Mesenchymal stem cell (in vitro differentiated cells and primary cell): ENCODE measurements around the gene SETX.

Experiments used
- DNase-seq: peaks from one replicate; pipeline ENCODE4 v3.0.0-alpha.2; 2013
- H2AFZ ChIP-seq: one replicate; pipeline ENCODE4 v1.6.1; 2013; ENCODE audit warnings: low read depth, mild to moderate bottlenecking, control low read depth, inconsistent platforms, low read length, moderate library complexity
- H2AK5ac ChIP-seq: 2 replicates; pipeline ENCODE4 v1.6.1; 2013; ENCODE audit warnings: low read length, moderate library complexity, mild to moderate bottlenecking, inconsistent platforms; ENCODE audit not compliant: severe bottlenecking
- H2BK120ac ChIP-seq: one replicate; pipeline ENCODE4 v1.6.1; 2013; ENCODE audit warnings: low read depth, mild to moderate bottlenecking, inconsistent platforms, low read length, moderate library complexity
- H2BK12ac ChIP-seq, 2 experiments: one replicate each; pipeline ENCODE4 v1.6.1; 2013; ENCODE audit warnings: inconsistent platforms in 2 of 2, low read length in 2 of 2, mild to moderate bottlenecking in 2 of 2, moderate library complexity in 2 of 2, control low read depth in 1 of 2
- H2BK15ac ChIP-seq: one replicate; pipeline ENCODE4 v1.6.1; 2013; ENCODE audit warnings: mild to moderate bottlenecking, low read depth, inconsistent platforms; ENCODE audit not compliant: poor library complexity, severe bottlenecking
- H2BK5ac ChIP-seq: 2 replicates; pipeline ENCODE4 v1.6.1; 2013; ENCODE audit warnings: low read depth, mild to moderate bottlenecking, low read length, control low read depth, inconsistent platforms; ENCODE audit not compliant: poor library complexity, severe bottlenecking
- H3K14ac ChIP-seq, 2 experiments: one replicate each; pipeline ENCODE4 v1.6.1; 2013; ENCODE audit warnings: inconsistent platforms in 2 of 2, low read length in 2 of 2, control low read depth in 1 of 2, mild to moderate bottlenecking in 1 of 2, moderate library complexity in 1 of 2
- H3K18ac ChIP-seq, 2 experiments: one replicate each; pipeline ENCODE4 v1.6.1; 2013; ENCODE audit warnings: inconsistent platforms in 2 of 2, low read length in 2 of 2, control low read depth in 1 of 2, low read depth in 1 of 2, mild to moderate bottlenecking in 1 of 2
- H3K23ac ChIP-seq, 2 experiments: one replicate each; pipeline ENCODE4 v1.6.1; 2013; ENCODE audit warnings: inconsistent platforms in 2 of 2, low read length in 2 of 2, mild to moderate bottlenecking in 2 of 2, moderate library complexity in 2 of 2, control low read depth in 1 of 2
- H3K27ac ChIP-seq: 2 replicates; pipeline ENCODE4 v1.5.1; 2013; ENCODE audit warnings: mild to moderate bottlenecking, moderate library complexity, low read length, control low read depth, inconsistent platforms; ENCODE audit not compliant: poor library complexity, severe bottlenecking
- H3K27me3 ChIP-seq, 2 experiments: 2 replicates each; pipeline versions ENCODE4 v1.6.1 to v1.7.0; 2013; ENCODE audit warnings: low read length in 2 of 2, mild to moderate bottlenecking in 2 of 2, moderate library complexity in 2 of 2, control low read depth in 1 of 2, inconsistent platforms in 1 of 2; ENCODE audit not compliant: control insufficient read depth in 1 of 2, insufficient read depth in 1 of 2
- H3K36me3 ChIP-seq, 2 experiments: 2 replicates each; pipeline versions ENCODE4 v1.6.1 to v1.7.0; 2013; ENCODE audit warnings: low read length in 2 of 2, control low read depth in 1 of 2, inconsistent platforms in 1 of 2, low read depth in 1 of 2, mild to moderate bottlenecking in 1 of 2; ENCODE audit not compliant: insufficient read depth in 2 of 2, control insufficient read depth in 1 of 2
- H3K4ac ChIP-seq, 2 experiments: one replicate each; pipeline ENCODE4 v1.6.1; 2013; ENCODE audit warnings: inconsistent platforms in 2 of 2, low read length in 2 of 2, mild to moderate bottlenecking in 2 of 2, moderate library complexity in 2 of 2, control low read depth in 1 of 2, low read depth in 1 of 2
- H3K4me1 ChIP-seq: 2 replicates; pipeline ENCODE4 v1.6.1; 2013; ENCODE audit warnings: low read depth, low read length, control low read depth; ENCODE audit not compliant: control insufficient read depth, insufficient read depth
- H3K4me2 ChIP-seq: 2 replicates; pipeline ENCODE4 v1.6.1; 2013; ENCODE audit warnings: low read length, mild to moderate bottlenecking, inconsistent platforms; ENCODE audit not compliant: poor library complexity, severe bottlenecking
- H3K4me3 ChIP-seq, 2 experiments: 2 replicates each; pipeline versions ENCODE4 v1.5.1 to v1.7.0; 2013; ENCODE audit warnings: low read length in 2 of 2, mild to moderate bottlenecking in 2 of 2, control low read depth in 1 of 2, low read depth in 1 of 2; ENCODE audit not compliant: insufficient read depth in 1 of 2
- H3K79me1 ChIP-seq: replicated peaks from 2 replicates; pipeline ENCODE4 v1.6.1; 2013; ENCODE audit warnings: mild to moderate bottlenecking, control low read depth, low read length, inconsistent platforms; ENCODE audit not compliant: poor library complexity, severe bottlenecking
- H3K9ac ChIP-seq: 2 replicates; pipeline ENCODE4 v1.7.0; 2013; ENCODE audit warnings: mild to moderate bottlenecking, low read length, moderate library complexity
- H3K9me3 ChIP-seq: 2 replicates; pipeline ENCODE4 v1.7.0; 2013; ENCODE audit warnings: mild to moderate bottlenecking, low read length; ENCODE audit not compliant: control insufficient read depth
- H4K8ac ChIP-seq: one replicate; pipeline ENCODE4 v1.6.1; 2013; ENCODE audit warnings: inconsistent platforms, mild to moderate bottlenecking, low read length, moderate library complexity
- H4K91ac ChIP-seq: one replicate; pipeline ENCODE4 v1.6.1; 2013; ENCODE audit warnings: mild to moderate bottlenecking, low read length, inconsistent platforms
- WGBS: methylation state at CpG from one replicate; pipeline ENCODE4 v1.1.7; 2013; ENCODE audit warnings: mixed read lengths; 5-methylcytosine and 5-hydroxymethylcytosine counted together

The SETX gene

GRCh38 chr9:132395560-132395959 is 40.8 kb upstream of the SETX start:
- Histone ChIP-seq H3K4me1 (no peaks in the 10 kb centered on the region), H2AFZ (no peak overlapping the region), H3K23ac (no peak overlapping the region), H3K9me3 (no peaks in the 10 kb centered on the region), H3K79me1 (peaks cover 5% of the 10 kb centered on the region), H3K4ac (no peak overlapping the region), H4K8ac (no peak overlapping the region), H2BK12ac (no peak overlapping the region), H3K18ac (no peak overlapping the region), H2BK5ac (no peak overlapping the region), H3K27me3 (no peaks in the 10 kb centered on the region), H3K14ac (no peak overlapping the region), H3K9ac (no peak overlapping the region), H2BK120ac (no peak overlapping the region), H4K91ac (no peak overlapping the region), H2BK15ac (no peak overlapping the region), H3K4me3 (no peak overlapping the region), H2AK5ac (no peak overlapping the region), H3K27ac (no peak overlapping the region), H3K4me2 (no peak overlapping the region), H3K36me3 (peaks cover 58 to 82% of the 10 kb centered on the region in 2 experiments)
- DNase-seq = no peak
- WGBS = 88% methylated on average over 10 of the region's 11 CpGs

- H4K91ac ChIP-seq = no peak overlapping the region
- no peak overlapping the region for H2BK15ac ChIP-seq
- no peak overlapping the region for H3K23ac ChIP-seq
- no peak overlapping the region for H2BK12ac ChIP-seq
- no peaks in the 10 kb centered on the region for H3K9me3 ChIP-seq
- H3K27ac ChIP-seq = no peak overlapping the region
- H3K14ac ChIP-seq = no peak overlapping the region
- WGBS = 95% methylated on average over 11 of the region's 11 CpGs
- no peak overlapping the region for H3K4ac ChIP-seq
- H3K4me1 ChIP-seq = no peaks in the 10 kb centered on the region
- H3K18ac ChIP-seq = no peak overlapping the region
- H2AFZ ChIP-seq = no peak overlapping the region
- DNase-seq = no peak
- no peak overlapping the region for H3K4me2 ChIP-seq
- no peak overlapping the region for H3K4me3 ChIP-seq
- no peaks in the 10 kb centered on the region for H3K27me3 ChIP-seq
- H2BK5ac ChIP-seq = no peak overlapping the region
- H3K79me1 ChIP-seq = peaks cover 9% of the 10 kb centered on the region
- no peak overlapping the region for H4K8ac ChIP-seq
- H3K36me3 ChIP-seq = peaks cover 64 to 87% of the 10 kb centered on the region in 2 experiments
- H2AK5ac ChIP-seq = no peak overlapping the region
- no peak overlapping the region for H2BK120ac ChIP-seq
- H3K9ac ChIP-seq = no peak overlapping the region
These were observed 36.7 kb upstream of the SETX start for GRCh38 chr9:132391449-132391848.

GRCh38 chr9:132390966-132391365 is 36.2 kb upstream of the SETX start:
- no peak overlapping the region for H3K27ac ChIP-seq
- H3K9me3 ChIP-seq = no peaks in the 10 kb centered on the region
- no peak overlapping the region for H4K91ac ChIP-seq
- no peak overlapping the region for H4K8ac ChIP-seq
- H3K4me2 ChIP-seq = no peak overlapping the region
- no peak overlapping the region for H2BK5ac ChIP-seq
- no peak overlapping the region for H3K4ac ChIP-seq
- H2AK5ac ChIP-seq = no peak overlapping the region
- no peak overlapping the region for H2BK12ac ChIP-seq
- no peak overlapping the region for H3K23ac ChIP-seq
- H2BK120ac ChIP-seq = no peak overlapping the region
- H3K36me3 ChIP-seq = peaks cover 64 to 87% of the 10 kb centered on the region in 2 experiments
- DNase-seq = no peak
- no peak overlapping the region for H3K14ac ChIP-seq
- no peak overlapping the region for H2BK15ac ChIP-seq
- no peak overlapping the region for H3K4me3 ChIP-seq
- no peak overlapping the region for H3K18ac ChIP-seq
- no peak overlapping the region for H3K9ac ChIP-seq
- H2AFZ ChIP-seq = no peak overlapping the region
- no peaks in the 10 kb centered on the region for H3K27me3 ChIP-seq
- 87% methylated on average over 2 of the region's 7 CpGs for WGBS
- H3K4me1 ChIP-seq = no peaks in the 10 kb centered on the region
- peaks cover 9% of the 10 kb centered on the region for H3K79me1 ChIP-seq

GRCh38 chr9:132387133-132387532 is 32.3 kb upstream of the SETX start:
- Histone ChIP-seq H4K8ac (no peak overlapping the region), H2BK120ac (no peak overlapping the region), H3K4ac (no peak overlapping the region), H2AFZ (no peak overlapping the region), H3K14ac (no peak overlapping the region), H3K9me3 (no peaks in the 10 kb centered on the region), H3K36me3 (peaks cover 48 to 91% of the 10 kb centered on the region in 2 experiments), H3K4me2 (no peak overlapping the region), H3K9ac (no peak overlapping the region), H2AK5ac (no peak overlapping the region), H3K27ac (no peak overlapping the region), H3K79me1 (peaks cover 15% of the 10 kb centered on the region), H2BK5ac (no peak overlapping the region), H2BK12ac (no peak overlapping the region), H2BK15ac (no peak overlapping the region), H3K18ac (no peak overlapping the region), H3K4me1 (no peaks in the 10 kb centered on the region), H3K27me3 (no peaks in the 10 kb centered on the region), H4K91ac (no peak overlapping the region), H3K4me3 (no peak overlapping the region), H3K23ac (no peak overlapping the region)
- no peak for DNase-seq
- WGBS = 98% methylated on average over 7 of the region's 7 CpGs
